GM19035 (cell line): ENCODE data around the gene HDAC10.

Experiments
- ATAC-seq: cut with Tn5 transposase; IDR thresholded peaks from one replicate; pipeline ENCODE4 v1.9.1; 2021; ENCODE audit not compliant: unreplicated experiment

The HDAC10 gene

GRCh38 chr22:50243685-50244419, 7.2 kb downstream of the HDAC10 start:
- ATAC-seq, result no peak

DNA sequence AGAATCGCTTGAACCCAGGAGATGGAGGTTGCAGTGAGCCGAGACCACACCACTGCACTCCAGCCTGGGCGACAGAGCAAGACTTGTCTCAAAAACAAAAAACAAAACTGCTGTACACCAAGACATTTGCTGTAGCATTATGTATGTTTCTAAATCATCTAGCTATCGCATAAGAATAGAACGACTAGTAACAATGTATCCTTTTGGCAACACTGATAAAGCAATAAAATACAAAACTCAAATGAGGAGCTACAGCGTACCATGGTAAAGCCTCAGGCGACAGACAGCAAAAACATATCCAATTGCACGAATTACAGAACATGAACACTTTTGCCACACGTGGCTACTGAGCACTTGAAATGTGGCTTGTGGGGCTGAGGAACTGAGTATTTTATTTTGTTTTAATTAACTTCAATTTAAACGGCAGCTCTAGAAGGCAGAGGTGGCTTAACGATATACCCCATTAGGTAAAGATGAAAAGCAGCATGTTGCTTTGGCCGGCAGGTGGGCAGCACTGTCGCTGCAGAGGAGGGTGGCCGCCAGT, 8.6 kb downstream of the HDAC10 start:
- no peak for ATAC-seq

- no peak for ATAC-seq
Measured at GRCh38 chr22:50238755-50239154, 12.3 kb downstream of the HDAC10 start.

- ATAC-seq, result no peak
Measured at GRCh38 chr22:50236731-50237409, 14.2 kb downstream of the HDAC10 start.

DNA sequence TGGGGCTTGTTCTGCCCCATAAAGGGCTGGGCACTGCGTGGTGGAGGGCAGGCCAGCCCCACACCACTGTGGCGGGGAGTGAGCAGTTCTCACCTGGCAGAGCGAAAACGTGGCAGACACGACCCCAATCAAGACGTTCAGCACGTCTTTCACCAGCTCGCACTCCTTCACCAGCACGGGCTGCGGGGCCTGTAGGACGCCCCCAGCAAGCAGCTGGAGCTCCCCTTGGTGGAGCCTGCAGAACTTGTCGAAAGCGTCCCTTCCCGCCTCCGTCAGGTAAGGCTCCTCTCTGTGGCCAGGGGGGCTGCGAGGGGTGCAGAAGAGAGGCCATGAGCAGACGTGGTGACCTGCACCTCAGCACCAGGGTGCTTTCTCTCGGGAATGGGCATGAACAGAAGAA, 17.8 kb downstream of the HDAC10 start:
- no peak for ATAC-seq

GRCh38 chr22:50232481-50233151, 18.4 kb downstream of the HDAC10 start:
- ATAC-seq, result no peak

GRCh38 chr22:50229370-50229769, 21.7 kb downstream of the HDAC10 start:
- ATAC-seq, result no peak

DNA sequence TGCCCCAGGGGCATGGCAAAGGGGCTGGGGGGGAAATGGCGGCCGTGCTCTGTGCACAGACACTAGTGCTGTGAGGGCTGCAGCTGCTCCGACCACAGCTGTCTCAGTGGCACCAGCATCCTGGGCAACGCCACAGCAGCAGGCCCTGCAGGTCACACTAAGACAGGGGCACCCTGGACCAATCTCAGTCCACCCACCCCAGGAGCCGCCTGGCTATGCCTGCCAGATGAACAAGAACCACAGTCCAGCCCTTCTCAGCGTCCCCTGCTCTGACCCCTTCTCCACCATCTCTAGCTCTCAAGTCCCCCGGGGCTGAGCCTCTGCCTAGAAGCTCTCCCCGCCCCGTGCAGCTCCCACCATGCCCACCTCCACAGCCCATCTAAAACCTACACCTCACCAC, 22.7 kb downstream of the HDAC10 start:
- no peak for ATAC-seq

DNA sequence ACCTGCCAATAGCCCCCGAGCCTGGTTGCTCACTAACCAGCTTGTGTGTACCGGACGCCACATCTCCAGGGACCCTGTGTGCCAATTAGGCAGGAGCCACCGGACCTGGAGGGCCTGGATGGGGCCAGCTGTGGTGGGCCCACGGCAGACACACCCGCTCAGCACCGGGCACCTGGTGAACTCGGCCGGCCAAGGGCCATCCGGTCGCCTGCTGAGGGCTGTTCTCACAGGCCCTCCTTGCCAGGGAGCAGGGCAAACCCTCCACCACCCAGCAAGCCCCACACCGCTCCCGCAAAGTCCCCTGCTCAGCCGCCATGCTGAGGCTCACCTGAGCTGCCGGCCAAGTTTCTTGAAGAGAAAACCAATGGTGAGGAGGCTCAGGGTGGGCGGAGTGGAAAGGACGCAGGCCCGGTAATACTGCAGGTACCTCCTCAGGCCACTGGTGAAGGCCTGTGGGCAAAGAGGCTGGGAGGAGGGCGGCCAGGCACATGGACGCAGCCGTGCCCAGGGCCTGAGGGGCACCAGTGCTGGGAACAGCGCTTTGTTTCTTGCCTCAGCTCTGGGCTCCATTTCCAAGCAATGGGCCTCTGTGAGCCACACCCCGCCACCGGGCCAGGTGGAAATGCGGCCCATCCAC, 23.4 kb downstream of the HDAC10 start:
- no peak for ATAC-seq

DNA sequence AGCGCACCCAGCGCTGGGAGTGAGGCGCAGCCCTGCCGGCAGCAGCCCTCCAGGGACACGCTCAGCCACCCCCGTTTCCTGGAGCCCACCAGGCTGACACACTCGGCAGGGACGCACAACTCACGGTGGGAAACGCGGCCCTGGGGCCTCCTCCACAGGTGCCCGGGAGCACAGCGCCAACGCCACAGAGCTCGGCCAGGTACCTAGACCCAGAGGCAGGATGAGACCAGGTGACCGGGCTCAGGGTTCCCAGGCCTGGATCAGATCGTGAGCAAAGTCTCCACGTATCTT, 24.2 kb downstream of the HDAC10 start:
- ATAC-seq, result no peak

DNA sequence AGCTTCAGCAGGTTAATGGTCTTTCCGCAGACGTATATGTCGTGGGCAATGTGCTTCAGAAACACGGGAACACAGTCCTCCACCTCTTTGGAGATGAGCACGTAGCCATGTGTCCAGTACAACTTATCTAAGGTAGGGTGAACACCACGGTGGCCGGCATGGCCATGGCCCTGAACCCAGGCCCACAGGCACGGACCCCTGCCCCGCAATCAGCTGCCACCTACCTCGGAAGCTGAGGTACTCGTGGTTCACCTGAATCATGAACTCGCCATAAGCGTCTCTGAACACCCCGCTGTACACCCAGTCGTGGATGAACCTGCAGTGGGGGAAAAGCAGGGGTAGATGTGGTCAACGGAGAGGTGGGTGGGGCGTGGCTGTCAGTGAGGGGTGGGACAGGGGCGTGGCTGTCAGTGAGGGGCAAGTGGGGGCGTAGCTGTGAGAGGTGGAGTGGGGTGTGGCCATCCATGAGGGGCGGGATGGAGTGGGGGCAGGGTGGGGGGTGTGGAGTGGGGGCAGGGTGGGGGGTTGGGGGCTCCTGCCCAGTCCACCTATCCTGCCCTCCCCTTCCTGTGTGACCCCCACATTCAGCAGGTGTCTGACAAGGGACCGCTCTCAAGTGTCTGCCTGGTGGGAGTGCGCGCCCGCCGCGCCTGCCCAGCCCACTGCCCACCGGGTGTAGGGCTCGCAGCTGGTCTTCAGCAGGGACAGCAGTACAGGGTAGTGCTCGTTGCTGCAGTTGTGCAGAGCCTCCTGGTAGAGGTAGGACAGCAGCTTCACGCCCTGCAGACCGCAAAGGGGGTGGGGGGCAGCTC, 24.8 kb downstream of the HDAC10 start:
- ATAC-seq, result no peak

DNA sequence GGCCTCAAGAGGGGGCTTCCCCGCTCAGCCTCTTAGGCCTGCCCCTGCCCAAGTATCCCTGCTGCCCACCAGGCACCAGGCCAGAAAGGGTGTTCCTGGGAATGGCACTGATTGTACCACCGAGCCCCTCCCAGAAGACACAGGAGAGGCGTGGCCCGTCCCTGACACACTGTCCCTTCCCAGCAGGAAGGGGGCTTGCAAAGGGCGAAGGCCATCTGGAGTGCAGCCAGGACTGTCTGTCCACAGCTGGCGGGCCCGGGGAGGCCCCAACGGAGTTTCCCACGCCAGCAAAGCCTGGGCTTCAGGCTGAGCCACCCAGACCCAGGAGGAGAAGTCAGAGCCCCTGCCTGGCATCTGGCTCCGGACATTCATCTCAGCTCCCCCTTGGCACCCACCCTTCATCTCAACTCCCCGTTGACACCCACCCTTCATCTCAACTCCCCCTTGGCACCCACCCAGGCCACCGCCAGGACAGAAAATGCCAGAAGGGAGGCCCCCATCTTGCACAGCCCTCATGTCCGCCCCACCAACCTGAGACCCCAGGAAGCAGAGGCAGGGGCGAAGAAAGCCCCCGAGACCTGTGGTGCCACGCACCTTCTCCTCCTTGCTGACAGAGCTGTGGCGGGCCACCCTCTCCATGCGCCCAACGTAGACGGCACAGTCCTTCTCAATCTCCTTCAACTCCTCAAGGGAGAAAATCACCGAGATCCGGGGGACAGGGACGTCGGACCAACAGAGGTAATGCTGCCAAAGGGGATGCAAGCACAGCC, 25.7 kb downstream of the HDAC10 start:
- no peak for ATAC-seq

DNA sequence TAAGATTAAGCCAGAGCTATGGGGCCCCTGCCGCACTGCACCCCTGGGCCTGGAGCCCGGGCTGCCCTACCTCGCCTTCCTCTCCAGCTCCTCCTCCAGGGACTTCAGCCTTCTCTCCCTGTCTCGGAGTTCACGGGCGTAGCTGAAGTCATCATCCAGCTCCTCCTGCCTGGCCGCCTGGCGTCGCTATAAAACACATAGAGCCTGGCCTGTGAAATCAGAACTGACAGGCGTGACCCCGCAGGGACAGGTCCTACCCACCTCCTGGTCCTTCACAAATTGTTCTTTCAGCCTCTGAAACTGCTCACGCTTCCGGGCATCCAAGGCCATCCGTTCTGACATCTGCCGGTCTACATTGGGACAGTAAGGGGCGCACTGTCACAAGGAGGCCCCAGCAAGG, 27.0 kb downstream of the HDAC10 start:
- ATAC-seq, result no peak

DNA sequence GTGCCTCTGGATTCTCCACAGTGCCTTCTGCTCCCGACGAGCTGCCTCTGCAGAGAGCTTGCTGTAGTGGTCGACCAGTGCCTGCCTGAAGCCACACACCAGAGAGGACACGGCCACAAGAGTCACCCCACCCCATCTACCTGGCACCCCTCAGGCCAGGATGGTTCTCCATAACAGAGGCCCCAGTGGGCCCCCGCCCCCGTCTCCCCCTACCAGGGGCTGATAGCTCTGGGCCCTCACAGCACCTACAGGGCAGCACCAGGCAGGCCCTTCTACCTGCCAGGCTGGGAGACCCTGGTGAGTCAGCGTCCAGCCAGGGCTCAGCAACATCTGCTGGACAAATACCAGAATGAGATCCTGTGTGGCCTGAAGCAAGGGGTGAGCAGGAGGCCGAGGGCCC, 28.6 kb downstream of the HDAC10 start:
- no peak for ATAC-seq

- no peak for ATAC-seq
Measured at GRCh38 chr22:50221410-50222300, 29.4 kb downstream of the HDAC10 start.

- ATAC-seq, result no peak
Measured at GRCh38 chr22:50220603-50221409, 30.3 kb downstream of the HDAC10 start.

DNA sequence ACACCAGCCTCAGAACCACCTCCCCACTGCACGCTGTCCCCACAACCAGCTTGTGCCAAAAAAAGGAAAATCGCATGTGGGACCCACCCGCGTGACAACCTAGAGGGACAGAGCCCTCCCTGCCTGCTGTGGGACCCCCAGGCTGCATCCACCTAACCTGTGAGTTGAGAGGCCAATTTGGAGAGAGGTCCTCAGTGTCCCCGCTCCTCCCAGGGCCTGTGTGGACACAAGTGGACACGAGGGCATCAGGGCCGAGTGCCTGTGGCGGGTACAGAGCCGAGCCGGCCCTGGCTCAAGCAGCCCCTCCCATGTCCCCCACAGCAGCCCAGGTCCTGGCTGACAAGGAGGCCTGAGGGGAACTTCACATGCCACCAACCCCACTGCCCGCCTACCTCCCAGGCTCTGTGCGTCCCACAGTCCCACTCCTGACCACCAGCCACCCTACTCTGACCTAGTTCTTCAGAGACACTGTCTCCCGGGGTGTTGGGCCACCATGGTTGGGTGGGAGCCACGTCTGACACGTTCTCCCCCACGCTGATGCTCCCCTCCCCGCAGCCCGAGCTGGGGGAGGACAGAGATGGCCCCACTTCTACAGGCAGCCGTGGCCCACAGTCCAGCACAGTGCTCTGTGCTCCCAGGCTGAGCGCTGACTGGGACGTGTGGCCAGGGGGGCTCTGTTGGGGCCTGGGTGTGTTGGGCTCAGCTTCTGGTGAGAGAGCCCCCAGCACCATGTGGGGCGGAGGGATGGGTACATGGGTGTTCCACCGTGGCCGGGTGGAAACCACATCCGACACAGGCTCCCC, 31.1 kb downstream of the HDAC10 start:
- ATAC-seq, result no peak
